BJ (cell line): ENCODE results near the gene KRT27. TPM values are rescaled to one million over a fixed set of nuclear protein-coding genes. Genes with fewer than 3 reads are reported as not detected.
"Not testable (repeated sequence)": the region's sequence is repeated elsewhere in the genome, so short reads cannot be mapped to it uniquely, and the experiment has no call there.

Source experiments
- CTCF ChIA-PET: fragments of 350-600 bp; formaldehyde crosslinking; extraction: SDS; loops from one replicate; lab custom pipeline; 2021; ENCODE audit warnings: antibody characterized with exemption, inconsistent platforms; lab: Yijun Ruan, JAX
- POLR2A ChIA-PET: fragments of 300-600 bp; sonication (Branson Sonifier 250); formaldehyde crosslinking; extraction: SDS; loops from one replicate; lab custom pipeline; 2021; ENCODE audit warnings: antibody characterized with exemption; lab: Charles Lee
- DNase-seq: peaks from one replicate; pipeline ENCODE4 v3.0.0-alpha.2; 2011; ENCODE audit warnings: low read depth
- H3K27me3 ChIP-seq: 2 replicates; pipeline ENCODE4 v1.6.0; 2011; ENCODE audit warnings: low read length; ENCODE audit not compliant: control insufficient read depth, insufficient read depth
- H3K36me3 ChIP-seq: 2 replicates; pipeline ENCODE4 v1.5.1; 2011; ENCODE audit warnings: low read length; ENCODE audit not compliant: control insufficient read depth, insufficient read depth
- H3K4me3 ChIP-seq: 2 replicates; pipeline ENCODE4 v1.5.1; 2011; ENCODE audit warnings: low read depth, mild to moderate bottlenecking, control low read depth, low read length
- polyA plus RNA-seq: library from polyadenylated mRNA; depleted of rRNA; stranded (reverse); fragments of >200 nt; gene quantifications from 2 replicates; pipeline ENCODE4 v1.2.3, GENCODE V29; 2011
- TF ChIP-seq, protein P1 (sequence below): IDR thresholded peaks from 2 replicates; pipeline ENCODE4 v1.5.1; 2011; ENCODE audit warnings: low read depth, mild to moderate bottlenecking, control low read depth, inconsistent platforms, low read length, moderate library complexity; ENCODE audit not compliant: insufficient read depth

The KRT27 gene
- polyA plus RNA-seq, 1 experiment: not detected

GRCh38 chr17:40750391-40750790, 32.0 kb downstream of the KRT27 start:
- POLR2A ChIA-PET: no interaction called here
- no peak for DNase-seq
- H3K4me3 ChIP-seq: no peak overlapping the region
- H3K36me3 ChIP-seq: no peaks in the 10 kb centered on the region
- peaks cover 12% of the 10 kb centered on the region for H3K27me3 ChIP-seq
- CTCF ChIA-PET: no interaction called here
- TF ChIP-seq, protein P1, sequence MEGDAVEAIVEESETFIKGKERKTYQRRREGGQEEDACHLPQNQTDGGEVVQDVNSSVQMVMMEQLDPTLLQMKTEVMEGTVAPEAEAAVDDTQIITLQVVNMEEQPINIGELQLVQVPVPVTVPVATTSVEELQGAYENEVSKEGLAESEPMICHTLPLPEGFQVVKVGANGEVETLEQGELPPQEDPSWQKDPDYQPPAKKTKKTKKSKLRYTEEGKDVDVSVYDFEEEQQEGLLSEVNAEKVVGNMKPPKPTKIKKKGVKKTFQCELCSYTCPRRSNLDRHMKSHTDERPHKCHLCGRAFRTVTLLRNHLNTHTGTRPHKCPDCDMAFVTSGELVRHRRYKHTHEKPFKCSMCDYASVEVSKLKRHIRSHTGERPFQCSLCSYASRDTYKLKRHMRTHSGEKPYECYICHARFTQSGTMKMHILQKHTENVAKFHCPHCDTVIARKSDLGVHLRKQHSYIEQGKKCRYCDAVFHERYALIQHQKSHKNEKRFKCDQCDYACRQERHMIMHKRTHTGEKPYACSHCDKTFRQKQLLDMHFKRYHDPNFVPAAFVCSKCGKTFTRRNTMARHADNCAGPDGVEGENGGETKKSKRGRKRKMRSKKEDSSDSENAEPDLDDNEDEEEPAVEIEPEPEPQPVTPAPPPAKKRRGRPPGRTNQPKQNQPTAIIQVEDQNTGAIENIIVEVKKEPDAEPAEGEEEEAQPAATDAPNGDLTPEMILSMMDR: no peak

- DNase-seq, CTCF ChIA-PET, H3K4me3 ChIP-seq, H3K36me3 ChIP-seq, H3K27me3 ChIP-seq, POLR2A ChIA-PET: not testable (repeated sequence)
Observed at GRCh38 chr17:40748666-40749065, 33.7 kb downstream of the KRT27 start.

- Histone ChIP-seq H3K4me3 (no peak overlapping the region), H3K36me3 (no peaks in the 10 kb centered on the region), H3K27me3 (peaks cover 12% of the 10 kb centered on the region)
- CTCF ChIA-PET: no interaction called here
- POLR2A ChIA-PET: no interaction called here
- no peak for DNase-seq
- TF ChIP-seq, protein P1: no peak
Observed at GRCh38 chr17:40738553-40738952, 43.8 kb downstream of the KRT27 start.

DNA sequence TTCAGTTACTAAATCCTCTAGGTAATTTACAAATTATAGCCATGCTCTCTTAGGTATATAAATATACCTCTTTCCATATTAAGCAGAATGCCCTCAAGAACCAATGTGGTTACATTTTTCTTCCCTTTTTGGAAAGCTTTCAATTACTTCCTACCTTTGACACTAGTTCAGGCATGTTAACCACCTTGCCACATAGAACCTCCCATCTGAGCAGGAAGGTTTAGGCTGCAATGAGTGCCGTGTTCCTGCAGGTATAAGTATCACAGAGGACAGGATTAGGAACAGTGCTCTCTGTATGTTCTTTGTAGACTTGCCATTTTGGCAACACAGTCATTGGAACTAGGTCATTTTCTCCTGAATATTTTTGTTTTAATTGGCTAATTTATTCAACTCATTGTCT, 47.3 kb downstream of the KRT27 start:
- CTCF ChIA-PET: interaction anchor here (1.5 kb wide), 1 partner anchor 11 kb away, joined by 3 read pairs; no protein-coding TSS in a partner anchor
- peaks cover 10% of the 10 kb centered on the region for H3K27me3 ChIP-seq
- POLR2A ChIA-PET: no interaction called here
- DNase-seq: no peak
- TF ChIP-seq, protein P1: no peak
- H3K4me3 ChIP-seq: no peak overlapping the region
- H3K36me3 ChIP-seq: no peaks in the 10 kb centered on the region

DNA sequence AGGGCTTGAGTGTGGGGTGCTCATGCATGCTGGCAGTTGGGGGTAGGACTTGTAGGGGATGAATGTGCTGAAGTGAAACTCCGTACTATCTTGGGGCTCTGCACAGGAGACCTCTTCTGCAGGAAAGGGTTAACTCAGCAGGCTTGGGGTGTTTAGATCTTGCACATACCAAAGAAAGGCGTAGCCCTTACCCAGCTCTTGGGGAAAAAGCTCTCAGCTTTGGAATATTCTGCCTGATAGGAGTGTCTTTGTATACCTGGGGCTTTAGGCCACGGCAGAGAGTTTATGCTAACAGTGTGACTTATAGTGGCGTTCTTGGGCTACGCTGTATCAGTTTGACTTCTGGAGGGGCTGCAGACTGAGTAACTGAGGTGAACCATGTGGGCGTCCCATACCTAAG, 48.3 kb downstream of the KRT27 start:
- Histone ChIP-seq H3K27me3 (peaks cover 9% of the 10 kb centered on the region), H3K36me3 (no peaks in the 10 kb centered on the region), H3K4me3 (no peak overlapping the region)
- TF ChIP-seq, protein P1: no peak
- ChIA-PET POLR2A (no interaction called here), CTCF (interaction anchor here (1.2 kb wide), 1 partner anchor 9 kb away, joined by 3 read pairs; no protein-coding TSS in a partner anchor)
- DNase-seq: no peak

GRCh38 chr17:40730970-40731369, 51.4 kb downstream of the KRT27 start:
- no peak for DNase-seq
- TF ChIP-seq, protein P1: no peak
- H3K36me3 ChIP-seq: no peaks in the 10 kb centered on the region
- no peak overlapping the region for H3K4me3 ChIP-seq
- POLR2A ChIA-PET: no interaction called here
- CTCF ChIA-PET: interaction anchor here (1.2 to 1.4 kb wide), 3 partner anchors 32 to 917 kb away, joined by 3 to 4 read pairs (median 3); no protein-coding TSS in a partner anchor
- H3K27me3 ChIP-seq: peaks cover 3% of the 10 kb centered on the region
